Lower lobe of right lung (tissue), 2 donors: ENCODE measurements around the gene MAP3K14. TPM values are rescaled to one million over a fixed set of nuclear protein-coding genes. Genes with fewer than 3 reads are reported as not detected.
"Not testable (repeated sequence)": the region's sequence is repeated elsewhere in the genome, so short reads cannot be mapped to it uniquely, and the experiment has no call there.

Experiments used
- ATAC-seq, 2 donors: fragments of 200-7000 bp; cut with Tn5 transposase; one replicate each; pipeline ENCODE4 v1.9.1; 2020 to 2022; ENCODE audit warnings: mild to moderate bottlenecking in 2 of 2, moderate library complexity in 2 of 2
- DNase-seq: peaks from one replicate; pipeline ENCODE4 v3.0.0-alpha.2; 2020
- H3K27ac ChIP-seq: fragments of 200-600 bp; one replicate; pipeline ENCODE4 v1.8.0; 2022
- H3K27me3 ChIP-seq: fragments of 200-600 bp; one replicate; pipeline ENCODE4 v1.8.0; 2022; ENCODE audit warnings: low read depth
- H3K36me3 ChIP-seq: fragments of 200-600 bp; one replicate; pipeline ENCODE4 v1.8.0; 2022; ENCODE audit warnings: mild to moderate bottlenecking
- H3K4me1 ChIP-seq: fragments of 200-600 bp; one replicate; pipeline ENCODE4 v1.8.0; 2022
- H3K4me3 ChIP-seq: fragments of 200-600 bp; one replicate; pipeline ENCODE4 v1.8.0; 2022; ENCODE audit warnings: mild to moderate bottlenecking
- H3K9me3 ChIP-seq: fragments of 200-600 bp; one replicate; pipeline ENCODE4 v1.8.0; 2022
- intact Hi-C: fragments of 100-400 bp; cut with DNase I; formaldehyde crosslinking; loops from one replicate; pipeline ENCODE4 v1.11.0; 2022
- total RNA-seq: library from RNA; stranded (reverse); fragmentation: NEBNext Ultra II Directional; extraction: Animal tissue kit (Norgen Biotek cat#: 25700); gene quantifications from one replicate; pipeline ENCODE4 v1.2.1, GENCODE V29; 2021
- TF ChIP-seq, protein P1 (sequence below): fragments of 200-600 bp; IDR thresholded peaks from one replicate; pipeline ENCODE4 v1.8.0; 2022; ENCODE audit warnings: antibody characterized with exemption, mild to moderate bottlenecking
- donor health status: DM: no; HTN: yes; CAD: no; lungs with severe emphysema.

Gene MAP3K14
- total RNA-seq, 1 donor from 2014 or later = 9.3 TPM

DNA sequence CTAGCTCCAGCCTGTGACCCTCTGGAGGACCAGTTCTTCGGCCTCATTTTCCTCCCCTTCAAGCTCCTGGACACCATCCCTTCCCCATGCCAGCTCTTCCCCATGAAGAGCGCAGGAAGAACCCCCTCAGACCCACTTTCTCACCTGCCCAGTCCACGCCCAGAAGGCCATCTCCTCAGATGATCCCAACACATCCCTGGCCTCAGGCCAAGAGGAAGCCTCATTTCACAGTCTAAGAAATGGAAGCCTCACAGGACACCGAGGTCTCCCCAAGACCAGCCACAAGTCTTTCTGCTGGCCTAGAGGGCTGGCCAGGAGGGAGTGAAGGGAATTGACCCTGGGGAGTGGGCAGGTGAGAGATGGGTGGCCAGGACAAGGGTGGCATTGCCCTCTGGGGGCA is 62.9 kb downstream of the MAP3K14 start:
- DNase-seq (no peak), ATAC-seq (no peak)
- intact Hi-C loops = no loop called here
- no peak overlapping the region for H3K4me3 ChIP-seq
- H3K9me3 ChIP-seq = no peaks in the 10 kb centered on the region
- no peak overlapping the region for H3K27ac ChIP-seq
- peaks cover 4% of the 10 kb centered on the region for H3K4me1 ChIP-seq
- no peaks in the 10 kb centered on the region for H3K27me3 ChIP-seq
- TF ChIP-seq, protein P1, sequence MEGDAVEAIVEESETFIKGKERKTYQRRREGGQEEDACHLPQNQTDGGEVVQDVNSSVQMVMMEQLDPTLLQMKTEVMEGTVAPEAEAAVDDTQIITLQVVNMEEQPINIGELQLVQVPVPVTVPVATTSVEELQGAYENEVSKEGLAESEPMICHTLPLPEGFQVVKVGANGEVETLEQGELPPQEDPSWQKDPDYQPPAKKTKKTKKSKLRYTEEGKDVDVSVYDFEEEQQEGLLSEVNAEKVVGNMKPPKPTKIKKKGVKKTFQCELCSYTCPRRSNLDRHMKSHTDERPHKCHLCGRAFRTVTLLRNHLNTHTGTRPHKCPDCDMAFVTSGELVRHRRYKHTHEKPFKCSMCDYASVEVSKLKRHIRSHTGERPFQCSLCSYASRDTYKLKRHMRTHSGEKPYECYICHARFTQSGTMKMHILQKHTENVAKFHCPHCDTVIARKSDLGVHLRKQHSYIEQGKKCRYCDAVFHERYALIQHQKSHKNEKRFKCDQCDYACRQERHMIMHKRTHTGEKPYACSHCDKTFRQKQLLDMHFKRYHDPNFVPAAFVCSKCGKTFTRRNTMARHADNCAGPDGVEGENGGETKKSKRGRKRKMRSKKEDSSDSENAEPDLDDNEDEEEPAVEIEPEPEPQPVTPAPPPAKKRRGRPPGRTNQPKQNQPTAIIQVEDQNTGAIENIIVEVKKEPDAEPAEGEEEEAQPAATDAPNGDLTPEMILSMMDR = no peak
- H3K36me3 ChIP-seq = no peaks in the 10 kb centered on the region

DNA sequence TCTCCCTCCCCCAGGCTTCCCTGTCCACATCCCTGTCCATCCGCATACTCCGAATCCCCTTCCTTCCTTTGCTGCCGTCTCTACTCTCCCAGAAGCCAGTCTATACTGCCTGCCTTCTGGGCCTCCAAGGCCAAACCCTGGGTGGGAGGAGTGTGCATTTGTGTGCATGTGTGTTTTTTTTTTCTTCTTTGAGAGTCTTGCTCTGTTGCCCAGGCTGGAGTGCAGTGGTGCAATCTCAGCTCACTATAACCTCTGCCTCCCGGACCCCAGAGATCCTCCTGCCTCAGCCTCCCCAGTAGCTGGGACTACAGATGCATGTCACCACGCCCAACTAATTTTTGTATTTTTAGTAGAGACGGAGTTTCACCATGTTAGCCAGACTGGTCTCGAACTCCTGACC is 63.6 kb downstream of the MAP3K14 start:
- H3K4me3 ChIP-seq, H3K27ac ChIP-seq, H3K9me3 ChIP-seq, intact Hi-C loops, DNase-seq, H3K36me3 ChIP-seq, H3K4me1 ChIP-seq, H3K27me3 ChIP-seq, ATAC-seq: not testable (repeated sequence)

DNA sequence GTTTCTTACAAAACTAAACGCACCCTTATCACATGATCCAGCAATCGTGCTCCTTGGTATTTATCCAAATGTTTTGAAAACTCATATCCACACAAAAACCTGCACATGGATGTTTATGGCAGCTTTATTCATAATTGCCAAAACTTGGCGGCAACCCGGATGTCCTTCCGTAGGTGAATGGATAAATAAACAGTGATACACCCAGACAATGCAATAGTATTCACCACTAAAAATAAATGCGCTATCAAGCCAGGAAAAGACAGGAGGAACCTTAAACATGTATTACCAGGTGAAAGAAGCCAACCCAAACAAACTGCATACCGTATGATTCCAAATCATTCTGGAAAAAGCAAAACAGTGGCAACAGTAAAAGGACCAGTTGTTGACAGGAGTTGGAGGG is 64.9 kb downstream of the MAP3K14 start:
- Histone ChIP-seq H3K27me3 (no peaks in the 10 kb centered on the region), H3K9me3 (no peaks in the 10 kb centered on the region), H3K36me3 (no peaks in the 10 kb centered on the region), H3K27ac (no peak overlapping the region), H3K4me1 (peaks cover 12% of the 10 kb centered on the region), H3K4me3 (no peak overlapping the region)
- TF ChIP-seq, protein P1 = no peak
- ATAC-seq (no peak), DNase-seq (no peak)
- intact Hi-C loops = no loop called here

DNA sequence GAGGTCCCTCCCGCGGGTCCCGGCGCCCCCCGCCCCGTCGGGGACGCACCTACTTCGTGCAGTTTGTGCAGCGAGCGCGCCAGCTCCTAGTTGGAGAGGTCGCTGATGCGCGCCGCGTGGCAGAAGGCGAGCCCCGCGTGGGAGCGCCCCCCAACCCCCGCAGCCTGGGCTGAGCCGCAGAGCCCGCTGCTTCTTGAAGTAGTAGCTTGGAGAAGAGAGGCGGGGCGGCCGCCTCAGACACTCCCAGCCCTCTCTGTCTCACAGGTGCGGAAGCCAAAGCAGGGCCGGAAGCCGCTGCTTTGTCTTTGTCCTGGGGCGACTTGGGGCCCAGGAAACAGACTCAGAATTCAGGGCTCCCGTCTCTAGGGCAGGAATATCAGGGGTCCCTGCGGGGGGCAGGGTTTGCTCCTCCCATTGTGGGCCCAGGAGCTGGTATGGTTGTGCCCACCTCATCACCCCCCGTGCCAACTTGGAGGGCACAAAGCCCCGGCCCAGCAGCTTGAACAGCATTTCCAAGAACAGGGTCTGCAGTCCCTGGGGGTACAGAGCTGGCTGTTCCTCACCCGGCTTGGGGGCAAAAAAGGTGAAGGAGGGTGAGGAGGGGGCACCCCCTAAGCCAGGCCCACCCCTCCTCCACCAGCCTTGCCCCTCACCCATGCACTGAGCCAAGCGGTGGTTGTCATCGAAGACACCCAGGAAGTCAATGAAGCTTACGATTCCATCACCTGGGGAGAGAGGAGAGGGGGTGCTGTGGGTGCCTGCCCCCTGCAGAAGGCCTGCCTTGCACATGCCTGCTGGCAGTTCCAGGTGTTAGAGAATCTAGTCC is 68.5 kb downstream of the MAP3K14 start:
- TF ChIP-seq, protein P1 = no peak
- intact Hi-C loops = no loop called here
- ATAC-seq (peak; percentile 76 to 81), DNase-seq (peak; percentile 82)
- H3K4me1 ChIP-seq = peaks cover 19% of the 10 kb centered on the region
- no peaks in the 10 kb centered on the region for H3K27me3 ChIP-seq
- H3K4me3 ChIP-seq = peak overlapping the region; percentile 64
- peaks cover 36% of the 10 kb centered on the region for H3K36me3 ChIP-seq
- no peaks in the 10 kb centered on the region for H3K9me3 ChIP-seq
- H3K27ac ChIP-seq = peak overlapping the region; percentile 86

DNA sequence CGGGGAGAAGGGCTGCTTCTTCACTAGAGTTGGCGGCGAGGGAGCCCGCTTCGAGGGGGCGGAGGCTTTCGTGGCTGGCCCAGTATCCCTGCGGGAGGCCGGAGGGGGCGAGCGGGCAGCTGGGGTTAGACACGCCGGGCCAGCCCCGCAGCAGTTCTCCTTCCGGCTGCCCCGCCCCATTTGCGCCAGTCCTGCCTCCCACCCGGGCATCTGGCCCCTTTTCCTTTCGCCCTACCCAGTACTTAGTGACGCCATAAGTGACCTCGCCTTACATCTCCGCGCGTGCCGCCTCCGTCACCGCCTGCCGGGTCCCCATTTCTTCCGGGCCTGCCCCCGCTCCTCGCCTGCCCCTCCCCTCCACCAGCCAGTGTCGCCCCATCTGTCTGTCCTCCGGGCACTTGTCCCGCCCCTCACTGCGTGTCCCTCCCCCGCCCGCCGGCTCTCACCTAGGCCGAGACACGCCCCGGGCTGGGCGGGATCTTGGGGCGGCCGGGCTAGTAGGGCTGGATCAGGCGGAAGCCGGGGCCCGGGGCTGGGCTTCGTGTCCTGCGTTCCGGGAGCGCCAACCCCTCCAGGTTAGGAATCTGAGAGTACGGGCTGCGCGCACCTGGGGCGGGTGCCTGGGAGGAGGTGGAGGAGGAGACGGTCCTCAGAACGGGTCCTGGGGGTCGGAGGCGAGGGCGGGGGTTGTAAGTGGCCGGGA is 69.2 kb downstream of the MAP3K14 start:
- intact Hi-C loops = no loop called here
- TF ChIP-seq, protein P1 = no peak
- peak; percentile 95 to 96 for ATAC-seq
- H3K4me3 ChIP-seq = peak overlapping the region; percentile 64
- DNase-seq = peak; percentile 97
- peaks cover 43% of the 10 kb centered on the region for H3K36me3 ChIP-seq
- peak overlapping the region; percentile 86 for H3K27ac ChIP-seq
- no peaks in the 10 kb centered on the region for H3K27me3 ChIP-seq
- no peaks in the 10 kb centered on the region for H3K9me3 ChIP-seq
- peaks cover 19% of the 10 kb centered on the region for H3K4me1 ChIP-seq
